GM06990 (cell line): ENCODE results near the gene AGAP4.
"Not testable (repeated sequence)": the region's sequence is repeated elsewhere in the genome, so short reads cannot be mapped to it uniquely, and the experiment has no call there.

Experiments used
- DNase-seq: peaks from one replicate; pipeline ENCODE4 v3.0.0-alpha.2; 2011; ENCODE audit not compliant: insufficient read length; ENCODE audit errors: extremely low read depth
- H3K27me3 ChIP-seq: replicated peaks from 2 replicates; pipeline ENCODE4 v1.6.0; 2011; ENCODE audit warnings: low read length; ENCODE audit not compliant: control insufficient read depth, insufficient read depth
- H3K36me3 ChIP-seq: 2 replicates; pipeline ENCODE4 v1.5.1; 2011; ENCODE audit warnings: low read length; ENCODE audit not compliant: control insufficient read depth, insufficient read depth
- H3K4me3 ChIP-seq: replicated peaks from 2 replicates; pipeline ENCODE4 v1.5.1; 2011; ENCODE audit warnings: low read depth, mild to moderate bottlenecking, control low read depth, low read length
- TF ChIP-seq, protein P1 (sequence below): IDR thresholded peaks from 2 replicates; pipeline ENCODE4 v1.5.1; 2011; ENCODE audit warnings: low read length, control low read depth, mild to moderate bottlenecking, inconsistent platforms; ENCODE audit not compliant: insufficient read depth, poor library complexity, severe bottlenecking

The AGAP4 gene

DNA sequence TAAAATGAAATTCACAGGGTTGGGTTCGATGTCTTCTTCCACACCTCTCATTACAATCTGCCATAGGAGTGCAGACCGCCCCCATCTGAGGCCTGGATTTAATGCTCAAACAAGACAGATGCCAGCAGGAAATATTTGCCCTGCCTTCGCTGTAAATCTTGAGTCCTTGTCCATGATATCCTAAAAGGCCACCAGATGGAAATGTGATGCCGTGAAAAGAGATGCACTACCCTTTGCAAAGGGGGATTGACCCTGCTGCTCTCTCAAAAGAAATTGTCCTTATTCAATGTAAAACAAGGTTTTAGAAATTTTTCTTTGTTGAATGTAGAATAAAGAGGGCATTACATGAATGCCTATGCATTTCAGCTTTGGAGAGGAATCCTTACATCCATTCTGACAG is 37.5 kb downstream of the AGAP4 start:
- Histone ChIP-seq H3K27me3 (no peaks in the 10 kb centered on the region), H3K4me3 (no peak overlapping the region), H3K36me3 (no peaks in the 10 kb centered on the region)
- TF ChIP-seq, protein P1, sequence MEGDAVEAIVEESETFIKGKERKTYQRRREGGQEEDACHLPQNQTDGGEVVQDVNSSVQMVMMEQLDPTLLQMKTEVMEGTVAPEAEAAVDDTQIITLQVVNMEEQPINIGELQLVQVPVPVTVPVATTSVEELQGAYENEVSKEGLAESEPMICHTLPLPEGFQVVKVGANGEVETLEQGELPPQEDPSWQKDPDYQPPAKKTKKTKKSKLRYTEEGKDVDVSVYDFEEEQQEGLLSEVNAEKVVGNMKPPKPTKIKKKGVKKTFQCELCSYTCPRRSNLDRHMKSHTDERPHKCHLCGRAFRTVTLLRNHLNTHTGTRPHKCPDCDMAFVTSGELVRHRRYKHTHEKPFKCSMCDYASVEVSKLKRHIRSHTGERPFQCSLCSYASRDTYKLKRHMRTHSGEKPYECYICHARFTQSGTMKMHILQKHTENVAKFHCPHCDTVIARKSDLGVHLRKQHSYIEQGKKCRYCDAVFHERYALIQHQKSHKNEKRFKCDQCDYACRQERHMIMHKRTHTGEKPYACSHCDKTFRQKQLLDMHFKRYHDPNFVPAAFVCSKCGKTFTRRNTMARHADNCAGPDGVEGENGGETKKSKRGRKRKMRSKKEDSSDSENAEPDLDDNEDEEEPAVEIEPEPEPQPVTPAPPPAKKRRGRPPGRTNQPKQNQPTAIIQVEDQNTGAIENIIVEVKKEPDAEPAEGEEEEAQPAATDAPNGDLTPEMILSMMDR, result no peak
- DNase-seq, result no peak

- not testable (repeated sequence) for H3K4me3 ChIP-seq, H3K36me3 ChIP-seq, H3K27me3 ChIP-seq, DNase-seq
These were observed 42.3 kb downstream of the AGAP4 start for GRCh38 chr10:45804996-45805395.

DNA sequence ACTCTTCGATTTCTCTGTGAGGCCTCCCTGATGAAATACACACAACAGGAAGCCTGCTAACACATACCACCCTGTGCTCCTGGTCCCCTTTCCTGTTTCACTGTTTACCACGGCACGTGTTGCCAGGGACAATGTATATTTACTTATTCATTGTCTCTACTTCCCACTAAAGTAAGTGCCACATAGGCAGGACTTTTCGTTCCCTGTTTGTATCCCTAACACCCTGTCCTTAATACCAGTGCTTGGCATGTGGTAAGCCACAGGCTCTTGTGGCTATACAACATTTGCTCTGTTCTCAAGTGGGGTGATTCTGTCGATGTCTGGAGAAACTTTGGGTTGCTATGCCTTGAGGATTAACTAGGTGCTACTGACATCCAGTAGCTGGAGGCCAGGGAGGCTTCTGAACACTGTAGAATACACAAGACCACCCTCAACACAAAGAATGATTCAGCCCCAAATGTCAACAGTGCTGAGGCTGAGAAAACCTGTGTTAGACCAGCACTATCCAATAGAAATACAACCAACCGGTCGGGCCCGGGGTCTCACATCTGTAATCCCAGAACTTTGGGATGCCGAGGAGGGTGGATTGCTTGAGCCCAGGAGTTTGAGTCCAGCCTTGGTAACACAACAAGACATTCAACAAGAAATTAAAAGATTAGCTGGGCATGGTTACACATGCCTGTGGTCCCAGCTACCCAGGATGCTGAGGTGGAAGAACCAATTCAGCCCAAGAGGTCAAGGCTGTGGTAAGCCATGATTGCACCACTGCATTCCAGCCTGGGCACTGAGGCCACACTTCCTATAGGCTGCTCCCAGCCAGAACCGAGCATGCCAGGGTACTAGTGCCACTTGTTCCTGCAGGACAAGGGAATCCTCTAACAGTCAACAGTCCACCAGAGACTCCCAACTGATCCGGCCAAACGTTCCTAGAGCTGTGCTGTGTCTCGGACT is 44.0 kb downstream of the AGAP4 start:
- not testable (repeated sequence) for H3K36me3 ChIP-seq, DNase-seq, H3K27me3 ChIP-seq

DNA sequence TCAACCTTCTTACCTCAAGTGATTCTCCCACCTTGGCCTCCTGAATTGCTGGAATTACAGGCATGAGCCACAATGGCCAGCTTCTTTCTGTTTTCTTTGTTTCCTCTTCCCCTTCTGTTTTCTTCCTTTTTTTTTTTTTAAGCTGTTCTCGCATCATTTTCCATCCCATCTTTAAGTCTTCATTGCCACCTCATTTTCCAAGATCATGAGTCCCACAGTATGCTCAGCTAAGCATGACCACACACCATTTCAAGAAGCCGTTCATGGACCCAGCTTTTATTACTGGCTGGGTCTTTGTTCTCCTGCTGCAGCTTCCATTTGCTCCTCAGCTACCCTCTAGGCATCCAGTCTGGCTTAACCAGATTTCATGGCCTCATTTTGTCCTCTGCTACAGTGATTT is 52.5 kb downstream of the AGAP4 start:
- not testable (repeated sequence) for DNase-seq, H3K4me3 ChIP-seq, H3K36me3 ChIP-seq, H3K27me3 ChIP-seq

More for the DNA sequence above, 44.0 kb downstream of the AGAP4 start:
- not testable (repeated sequence) for H3K4me3 ChIP-seq

GRCh38 chr10:45790694-45791426 is 56.4 kb downstream of the AGAP4 start:
- not testable (repeated sequence) for H3K4me3 ChIP-seq, H3K36me3 ChIP-seq, H3K27me3 ChIP-seq, DNase-seq

DNA sequence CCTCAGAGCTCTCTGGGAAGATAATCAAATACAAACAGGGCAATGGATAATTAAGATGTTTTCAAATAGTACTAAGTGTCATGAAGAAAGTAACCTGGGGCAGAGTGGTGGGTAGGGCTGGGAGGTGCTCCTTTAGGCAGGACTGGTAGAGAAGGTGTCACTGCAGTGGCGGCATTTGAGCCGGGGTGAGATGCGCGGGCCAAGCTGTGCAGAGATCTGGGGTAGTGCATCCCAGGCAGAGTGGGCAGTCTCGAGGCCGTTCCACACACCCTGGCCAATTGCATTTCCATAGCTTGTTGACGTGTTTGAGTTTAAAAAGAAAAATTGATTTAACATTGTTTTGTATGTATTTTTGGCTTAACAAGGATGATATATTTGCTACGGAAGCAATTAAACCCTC is 57.3 kb downstream of the AGAP4 start:
- not testable (repeated sequence) for H3K27me3 ChIP-seq, DNase-seq, H3K4me3 ChIP-seq, H3K36me3 ChIP-seq

DNA sequence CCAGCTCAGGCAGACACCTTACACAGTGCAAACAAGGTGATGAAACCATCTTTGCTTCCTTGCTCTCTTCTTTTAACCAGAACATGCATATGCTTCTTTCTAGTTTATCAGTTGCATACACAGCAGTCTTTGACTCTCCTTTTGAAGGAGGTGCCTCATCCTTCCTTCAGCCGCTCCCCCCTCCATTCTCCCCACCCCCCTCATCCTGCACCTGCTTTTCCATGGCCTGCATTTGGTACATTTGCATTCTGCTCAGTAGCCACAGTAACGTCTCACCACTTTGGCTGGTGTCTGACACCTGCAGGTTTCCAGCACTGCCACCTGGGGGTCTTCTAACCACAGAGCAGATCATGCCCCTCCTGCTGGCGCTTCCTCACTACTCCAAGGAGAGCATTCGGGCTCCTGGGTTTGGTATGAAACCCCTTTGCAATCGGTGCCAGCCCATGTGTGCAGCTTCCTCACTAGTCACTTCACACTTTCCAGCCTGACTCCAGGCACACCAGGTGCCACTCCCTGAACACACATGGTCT is 60.0 kb downstream of the AGAP4 start:
- not testable (repeated sequence) for H3K36me3 ChIP-seq, H3K27me3 ChIP-seq, DNase-seq, H3K4me3 ChIP-seq

DNA sequence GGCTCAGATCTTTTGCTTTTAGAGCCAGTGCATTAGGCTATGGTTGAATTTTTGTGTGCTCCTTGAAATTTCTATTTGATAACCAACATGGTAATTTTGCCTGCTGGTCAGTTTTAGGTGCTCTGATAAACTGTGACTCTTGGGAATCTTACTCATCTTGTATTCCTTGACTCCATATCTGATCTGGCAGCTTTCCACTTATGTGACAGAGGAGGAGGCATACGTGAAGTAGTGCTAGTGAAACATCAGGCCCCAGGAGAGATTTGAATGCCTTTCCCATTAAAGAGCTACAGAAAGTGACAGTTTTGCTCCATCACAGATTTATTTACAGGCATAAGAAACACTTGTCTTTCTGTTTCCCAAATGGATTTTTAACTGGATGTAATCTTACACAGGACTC is 61.1 kb downstream of the AGAP4 start:
- not testable (repeated sequence) for DNase-seq, H3K4me3 ChIP-seq, H3K36me3 ChIP-seq, H3K27me3 ChIP-seq
